HG02981 (cell line): ENCODE data around the gene HMCN2.

Experiments used
- ATAC-seq: cut with Tn5 transposase; IDR thresholded peaks from one replicate; pipeline ENCODE4 v1.9.1; 2021; ENCODE audit warnings: mild to moderate bottlenecking, moderate library complexity; ENCODE audit not compliant: unreplicated experiment

Gene HMCN2

DNA sequence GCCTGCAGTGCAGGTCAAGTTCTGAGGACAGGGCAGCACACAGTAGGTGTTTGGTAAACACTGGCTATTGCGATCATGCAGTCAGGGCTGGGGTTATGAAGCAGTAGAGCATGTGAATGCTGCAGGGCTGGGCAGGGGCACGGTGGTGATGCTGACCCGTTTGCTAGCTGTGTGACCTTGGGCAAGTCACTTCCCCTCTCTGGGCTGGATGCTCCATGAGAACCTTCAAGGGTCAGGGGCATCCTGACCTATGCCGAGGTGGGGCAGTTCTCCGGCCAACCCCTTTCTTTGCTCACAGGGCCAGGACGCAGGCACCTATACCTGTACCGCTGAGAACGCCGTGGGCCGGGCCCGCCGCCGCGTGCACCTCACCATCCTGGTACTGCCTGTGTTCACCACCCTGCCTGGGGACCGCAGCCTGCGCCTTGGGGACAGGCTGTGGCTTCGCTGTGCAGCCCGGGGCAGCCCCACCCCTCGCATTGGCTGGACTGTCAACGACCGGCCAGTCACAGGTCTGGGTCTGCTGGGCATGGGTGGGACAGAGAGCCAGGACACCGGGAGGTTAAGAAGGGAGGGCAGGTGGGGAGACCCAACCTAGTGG, 140.2 kb downstream of the HMCN2 start:
- no peak for ATAC-seq

DNA sequence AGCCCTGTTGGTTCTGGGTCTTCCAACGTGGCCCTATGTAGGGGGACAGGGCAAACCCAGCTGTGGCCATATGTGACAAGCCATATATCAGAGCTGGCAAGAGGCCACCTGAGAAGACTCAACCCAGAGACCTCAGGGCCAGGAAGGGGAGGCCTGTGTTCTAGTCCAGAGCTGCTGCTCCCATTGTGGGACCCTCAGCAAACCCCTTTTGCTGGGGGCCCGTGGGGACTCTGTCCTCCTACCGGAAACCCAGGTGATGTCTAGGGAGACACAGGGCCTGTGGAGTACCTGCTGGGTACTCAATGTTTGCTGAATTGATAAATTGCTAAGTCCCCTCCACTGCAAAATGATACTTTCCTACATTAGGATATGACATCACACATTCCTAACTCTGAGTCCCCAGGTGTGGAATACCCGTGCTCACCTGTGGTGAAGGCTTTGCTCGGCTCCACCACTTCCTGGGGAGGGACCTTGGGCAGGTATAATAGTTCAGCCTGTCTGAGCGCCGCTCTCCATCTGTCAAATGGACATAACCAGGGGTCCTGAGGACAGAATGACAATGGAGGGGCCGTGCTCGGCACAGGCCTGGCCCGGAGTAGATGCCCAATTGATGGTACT, 140.8 kb downstream of the HMCN2 start:
- no peak for ATAC-seq

DNA sequence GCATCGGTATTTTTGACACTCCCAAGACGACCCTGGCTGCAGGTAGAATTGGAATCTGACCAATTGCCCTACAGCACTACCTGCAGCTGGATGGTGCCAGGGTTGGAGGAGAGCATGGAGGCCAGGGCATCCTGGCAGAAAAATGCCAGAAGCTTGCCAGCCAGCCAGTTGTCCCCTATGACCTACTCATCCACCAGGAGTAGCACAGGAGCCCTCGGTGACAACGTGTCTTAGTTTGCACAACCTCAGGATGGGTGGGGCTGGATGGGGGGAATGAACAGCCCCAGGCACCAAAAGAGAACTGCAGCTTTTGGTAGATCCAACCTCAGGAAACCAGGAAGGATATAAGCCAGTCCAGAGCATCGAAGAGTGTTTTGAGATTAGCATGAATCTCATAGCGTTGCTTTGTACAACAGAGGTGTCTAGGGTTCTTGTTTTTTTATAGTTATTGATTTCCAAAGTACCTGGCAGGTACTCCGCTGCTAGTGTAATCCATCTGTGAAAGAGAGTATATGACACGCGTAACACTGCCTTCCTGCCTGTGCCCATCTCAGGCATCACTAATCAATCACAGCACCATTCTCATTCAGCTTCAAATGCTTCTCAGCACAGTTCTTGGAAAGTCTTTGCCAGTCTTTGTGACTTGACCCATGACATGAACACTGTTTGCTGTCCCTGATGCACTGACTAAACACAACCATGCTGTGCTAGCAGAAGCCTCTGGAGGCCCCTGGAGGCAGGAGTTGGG, 142.5 kb downstream of the HMCN2 start:
- no peak for ATAC-seq

DNA sequence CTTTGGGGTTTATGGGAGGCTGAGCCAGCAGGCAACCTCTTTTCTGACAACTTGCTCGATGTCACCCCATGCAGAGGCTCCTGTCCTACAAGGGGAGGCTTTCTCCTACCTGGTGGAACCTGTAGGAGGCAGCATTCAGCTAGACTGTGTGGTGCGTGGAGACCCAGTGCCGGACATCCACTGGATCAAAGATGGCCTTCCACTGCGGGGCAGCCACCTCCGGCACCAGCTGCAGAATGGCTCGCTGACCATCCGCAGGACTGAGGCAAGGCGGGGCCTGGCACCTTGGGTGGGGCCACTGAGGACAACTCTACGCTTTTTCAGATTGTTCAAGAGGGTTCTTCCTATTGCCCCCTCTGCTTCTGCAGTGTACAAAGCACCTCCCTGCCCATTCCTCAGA, 143.1 kb downstream of the HMCN2 start:
- ATAC-seq, result no peak

DNA sequence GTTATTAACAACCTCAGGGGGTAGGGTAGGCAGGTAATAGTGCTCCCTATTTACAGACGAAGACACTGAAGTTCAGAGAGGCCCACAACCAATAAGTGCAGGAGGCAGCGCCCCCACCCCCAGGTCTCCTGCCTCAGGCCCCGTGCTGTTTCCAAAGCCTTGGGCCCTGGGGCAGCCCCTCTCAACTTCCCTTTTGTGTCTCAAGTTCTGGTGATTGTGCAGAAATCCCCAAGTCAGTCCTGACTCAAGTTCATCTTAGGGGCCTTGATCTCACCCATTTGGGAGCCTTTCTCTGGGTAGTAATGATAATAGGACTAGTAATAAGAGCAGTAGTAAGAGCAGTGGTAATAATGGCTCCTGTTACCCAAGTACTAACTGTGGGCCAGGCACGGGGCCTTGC, 143.7 kb downstream of the HMCN2 start:
- no peak for ATAC-seq

DNA sequence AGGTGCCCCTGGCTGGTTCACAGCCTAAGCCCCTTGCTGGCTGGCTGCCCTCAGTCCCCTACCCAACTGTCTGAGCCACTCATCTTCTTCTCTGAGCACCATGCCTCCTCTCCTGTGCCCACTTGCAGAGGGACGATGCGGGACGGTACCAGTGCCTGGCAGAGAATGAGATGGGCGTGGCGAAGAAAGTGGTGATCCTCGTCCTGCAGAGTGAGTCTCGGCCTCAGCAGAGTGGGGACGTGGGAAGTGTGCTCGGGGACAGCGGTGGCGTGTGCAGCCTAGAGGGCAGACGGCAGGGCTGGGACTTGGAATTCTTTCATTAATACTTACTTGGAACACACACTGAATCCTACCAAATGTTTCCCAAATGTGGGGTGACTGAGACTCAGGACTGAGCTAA, 144.9 kb downstream of the HMCN2 start:
- ATAC-seq, result no peak

DNA sequence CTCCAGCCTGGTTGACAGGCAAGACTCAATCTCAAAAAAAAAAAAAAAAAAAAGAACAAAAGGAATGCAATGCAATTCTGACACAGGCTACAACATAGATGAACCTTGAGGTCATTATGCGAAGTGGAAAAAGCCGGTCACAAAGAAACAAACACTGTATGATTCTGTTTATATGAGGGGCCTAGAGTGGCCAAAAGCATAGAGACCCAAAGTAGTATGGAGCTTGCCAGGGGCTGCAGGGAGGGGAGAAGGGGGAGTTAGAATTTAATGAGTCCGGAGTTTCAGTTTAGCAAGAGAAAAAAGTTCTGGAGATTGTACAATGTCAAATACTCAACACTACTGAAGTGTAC, 146.0 kb downstream of the HMCN2 start:
- no peak for ATAC-seq

DNA sequence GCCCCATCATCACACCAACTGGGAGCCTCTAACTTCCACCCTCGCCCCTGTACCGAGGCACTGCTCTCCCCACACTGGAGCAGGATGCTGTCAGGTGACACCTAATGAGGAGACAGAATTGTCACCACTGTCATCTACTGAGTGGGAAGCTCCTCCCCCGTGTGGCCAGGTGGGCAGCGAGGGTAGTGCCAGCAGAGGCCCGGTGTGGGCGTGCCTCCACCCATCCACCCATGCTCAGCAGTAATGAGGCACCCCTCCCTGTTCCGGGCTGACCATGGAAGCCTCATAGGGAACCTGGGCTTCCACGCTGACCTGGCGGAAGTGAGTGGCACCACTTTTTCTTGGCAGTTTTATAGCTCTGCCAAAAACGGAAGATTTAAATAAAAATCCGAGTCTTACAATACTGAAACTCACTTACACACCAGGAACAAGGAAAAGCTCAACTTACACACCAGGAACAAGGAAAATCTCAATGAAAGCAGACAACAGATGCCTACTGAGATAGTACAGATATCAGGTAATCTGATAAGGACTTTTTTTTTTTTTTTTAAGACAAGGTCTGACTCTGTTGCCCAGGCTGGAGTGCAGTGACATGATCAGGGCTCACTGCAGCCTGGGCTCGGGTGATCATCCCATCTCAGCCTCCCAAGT, 148.6 kb downstream of the HMCN2 start:
- no peak for ATAC-seq

DNA sequence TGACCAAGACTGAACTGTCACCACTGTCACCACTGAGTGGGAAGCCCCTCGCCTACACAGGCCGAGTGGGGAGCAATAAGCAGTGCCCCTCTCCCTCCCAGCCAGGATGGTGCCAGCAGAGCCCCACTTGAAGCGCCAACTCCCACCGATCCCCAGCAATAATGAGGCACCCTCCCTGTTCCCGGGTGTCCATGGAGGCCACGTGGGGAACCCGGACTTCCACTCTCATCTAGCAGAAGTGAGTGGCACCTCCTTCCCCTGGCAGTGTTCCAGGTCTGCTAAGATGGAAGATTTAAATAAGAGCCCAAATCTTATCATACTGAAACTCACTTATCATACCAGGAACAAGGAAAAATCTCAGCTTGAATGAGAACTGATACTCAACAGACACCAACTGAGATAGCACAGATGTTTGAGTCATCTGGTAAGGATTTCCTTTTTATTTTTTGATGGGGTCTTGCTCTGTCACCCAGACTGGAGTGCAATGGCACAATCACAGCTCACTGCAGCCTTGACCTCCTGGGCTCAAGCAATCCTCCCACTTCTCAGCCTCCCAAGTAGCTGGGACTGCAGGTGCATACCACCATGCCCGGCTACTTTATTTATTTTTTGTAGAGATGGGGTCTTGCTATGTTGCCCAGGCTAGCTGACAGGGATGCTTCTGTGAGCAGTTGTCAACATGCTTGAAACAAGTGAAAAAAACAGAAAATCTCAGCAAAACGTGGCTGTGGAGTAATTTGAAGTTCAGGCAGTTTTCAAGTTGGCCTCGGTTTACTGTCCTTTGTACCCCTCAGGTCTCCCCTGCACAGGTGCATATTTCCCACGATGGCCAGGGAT, 149.6 kb downstream of the HMCN2 start:
- no peak for ATAC-seq

DNA sequence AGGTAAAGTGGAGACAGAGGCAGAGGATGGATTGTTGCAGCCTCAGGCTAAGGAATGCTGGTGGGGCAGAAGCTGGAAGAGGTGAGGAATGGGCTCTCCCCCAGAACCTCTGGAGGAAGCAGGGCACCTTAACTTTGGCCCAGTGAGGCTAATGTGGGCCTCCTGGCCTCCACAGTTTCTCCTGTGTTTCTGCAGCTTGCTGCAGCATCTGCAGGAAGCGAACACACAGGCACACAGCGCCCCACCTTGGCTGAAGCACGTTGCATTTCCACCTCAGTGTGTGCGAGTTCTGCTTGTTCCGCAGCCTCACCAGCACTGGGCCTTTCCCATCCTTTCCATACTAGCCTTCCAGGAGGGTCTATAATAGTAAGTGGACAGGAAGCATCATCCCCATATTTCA, 152.0 kb downstream of the HMCN2 start:
- ATAC-seq, result no peak

DNA sequence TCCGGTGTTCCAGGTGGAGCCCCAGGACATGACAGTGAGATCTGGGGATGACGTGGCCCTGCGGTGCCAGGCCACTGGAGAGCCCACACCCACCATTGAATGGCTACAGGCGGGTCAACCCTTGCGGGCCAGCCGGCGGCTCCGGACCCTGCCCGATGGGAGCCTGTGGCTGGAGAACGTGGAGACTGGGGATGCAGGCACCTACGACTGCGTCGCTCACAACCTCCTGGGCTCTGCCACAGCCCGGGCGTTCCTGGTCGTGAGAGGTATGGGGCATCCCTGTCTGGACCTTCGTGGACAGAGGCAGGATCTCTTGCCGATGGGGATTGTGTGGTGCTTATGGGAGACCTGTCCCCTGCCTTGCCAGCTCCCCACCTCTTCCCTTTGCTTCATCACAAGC, 153.2 kb downstream of the HMCN2 start:
- ATAC-seq, result no peak

DNA sequence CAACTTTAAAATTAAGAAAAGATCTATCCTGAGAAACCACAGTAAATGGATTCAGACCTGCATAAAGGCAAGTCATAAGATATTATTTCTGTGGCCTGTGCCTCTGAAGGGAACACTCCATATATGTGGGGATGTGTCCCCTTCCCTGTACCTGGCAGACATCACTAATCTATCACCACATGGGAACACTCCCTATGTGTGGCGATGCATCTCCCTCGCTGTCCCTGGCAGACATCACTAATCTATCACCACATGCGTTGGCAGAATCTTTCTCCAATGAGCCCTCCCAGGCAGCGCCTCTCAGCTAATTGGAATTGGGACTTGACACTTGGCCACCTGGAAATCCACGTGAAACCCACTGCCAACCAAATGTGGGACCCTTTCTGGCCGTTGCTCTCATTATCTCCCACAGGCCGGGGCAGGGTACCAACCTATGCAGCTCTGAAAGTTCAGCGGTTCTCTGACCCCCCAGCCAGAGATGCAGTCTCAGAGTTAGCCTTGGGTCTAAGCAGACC, 154.0 kb downstream of the HMCN2 start:
- ATAC-seq, result no peak

DNA sequence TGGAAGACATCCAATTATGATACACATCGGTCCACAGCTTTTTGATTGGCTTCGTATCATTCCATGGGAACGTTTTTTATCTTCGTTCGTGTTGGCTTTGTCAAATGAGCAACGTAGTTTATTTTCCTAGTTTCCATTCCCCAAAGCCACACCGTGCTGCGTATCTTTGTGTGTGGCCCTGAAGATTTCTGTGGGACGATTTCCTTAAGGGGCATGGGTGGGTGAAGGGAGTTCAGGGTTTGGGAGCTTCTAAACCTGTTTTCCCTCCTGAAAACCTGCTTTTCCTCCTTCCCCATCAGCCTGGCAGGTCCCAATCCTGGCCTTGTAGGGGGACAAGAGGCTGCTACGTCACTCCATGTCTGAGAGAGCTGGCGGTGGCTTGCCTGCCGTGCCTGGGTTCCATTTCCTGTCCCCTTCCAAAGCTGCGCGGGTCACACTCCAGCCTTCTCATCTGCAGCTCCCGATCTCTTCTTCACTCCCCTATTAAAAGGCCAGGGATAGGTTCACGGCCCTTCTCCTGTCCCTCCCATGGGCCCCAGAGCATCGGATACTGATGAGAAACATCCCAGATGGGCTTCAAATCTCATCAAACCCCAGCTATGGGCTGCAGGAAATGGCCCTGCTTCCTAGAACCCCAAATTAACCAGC, 155.7 kb downstream of the HMCN2 start:
- ATAC-seq, result no peak

DNA sequence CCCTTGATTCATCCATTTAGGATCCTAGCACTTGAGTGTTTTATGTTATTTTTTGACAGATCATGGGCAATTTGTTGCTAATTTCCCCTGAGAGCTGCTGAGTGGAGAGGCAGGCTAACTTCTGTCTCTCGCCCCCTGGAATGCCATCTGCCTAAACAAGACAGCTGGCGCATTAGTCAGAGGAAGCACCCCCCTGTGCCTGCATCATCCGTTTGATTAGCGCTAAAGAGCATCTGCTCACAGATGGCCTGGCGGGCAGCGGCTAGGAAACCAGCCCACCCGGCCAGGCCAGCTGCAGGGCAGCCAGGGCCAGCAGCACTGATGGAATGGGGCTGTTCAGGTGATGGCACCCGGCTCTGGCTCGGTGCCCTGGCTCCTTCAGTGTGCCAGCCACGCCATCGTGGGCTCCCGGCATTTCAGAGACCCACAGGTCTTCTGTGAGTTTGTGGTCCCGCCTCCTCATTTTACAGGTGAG, 156.3 kb downstream of the HMCN2 start:
- no peak for ATAC-seq

DNA sequence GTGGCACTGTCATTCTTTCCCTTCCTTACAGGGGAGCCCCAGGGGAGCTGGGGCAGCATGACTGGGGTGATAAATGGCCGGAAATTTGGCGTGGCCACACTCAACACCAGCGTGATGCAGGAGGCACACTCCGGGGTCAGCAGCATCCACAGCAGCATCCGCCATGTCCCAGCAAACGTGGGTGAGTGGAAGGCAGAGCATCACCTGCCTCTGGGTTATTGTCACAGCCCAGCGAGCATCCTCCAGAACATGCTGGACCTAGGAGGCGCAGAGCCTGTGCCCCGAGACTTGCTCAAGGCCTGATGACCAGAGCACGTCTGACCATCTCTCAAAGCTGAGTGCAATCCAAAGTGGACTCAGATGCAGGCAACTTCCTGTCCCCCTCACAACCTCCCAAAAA, 157.0 kb downstream of the HMCN2 start:
- ATAC-seq, result no peak

DNA sequence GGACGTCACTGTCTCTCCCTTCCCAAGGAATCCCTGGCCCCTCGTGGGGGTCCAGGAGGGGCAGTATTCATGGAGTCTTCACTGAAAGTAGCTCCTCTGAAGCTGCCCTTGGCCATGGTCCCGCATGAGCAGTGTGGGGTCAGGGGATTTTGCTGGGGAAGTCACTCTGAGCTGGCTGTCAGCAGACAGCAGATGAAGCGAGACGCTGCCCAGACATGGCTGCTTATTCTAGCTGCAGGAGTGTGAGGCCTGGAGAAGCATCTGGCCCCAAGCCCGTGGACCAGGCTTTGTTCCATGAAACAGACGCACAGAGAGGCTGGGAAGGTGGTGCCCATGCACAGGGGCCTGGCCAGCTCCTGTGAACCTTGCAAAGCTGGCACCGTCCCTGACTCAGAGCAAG, 157.7 kb downstream of the HMCN2 start:
- no peak for ATAC-seq

DNA sequence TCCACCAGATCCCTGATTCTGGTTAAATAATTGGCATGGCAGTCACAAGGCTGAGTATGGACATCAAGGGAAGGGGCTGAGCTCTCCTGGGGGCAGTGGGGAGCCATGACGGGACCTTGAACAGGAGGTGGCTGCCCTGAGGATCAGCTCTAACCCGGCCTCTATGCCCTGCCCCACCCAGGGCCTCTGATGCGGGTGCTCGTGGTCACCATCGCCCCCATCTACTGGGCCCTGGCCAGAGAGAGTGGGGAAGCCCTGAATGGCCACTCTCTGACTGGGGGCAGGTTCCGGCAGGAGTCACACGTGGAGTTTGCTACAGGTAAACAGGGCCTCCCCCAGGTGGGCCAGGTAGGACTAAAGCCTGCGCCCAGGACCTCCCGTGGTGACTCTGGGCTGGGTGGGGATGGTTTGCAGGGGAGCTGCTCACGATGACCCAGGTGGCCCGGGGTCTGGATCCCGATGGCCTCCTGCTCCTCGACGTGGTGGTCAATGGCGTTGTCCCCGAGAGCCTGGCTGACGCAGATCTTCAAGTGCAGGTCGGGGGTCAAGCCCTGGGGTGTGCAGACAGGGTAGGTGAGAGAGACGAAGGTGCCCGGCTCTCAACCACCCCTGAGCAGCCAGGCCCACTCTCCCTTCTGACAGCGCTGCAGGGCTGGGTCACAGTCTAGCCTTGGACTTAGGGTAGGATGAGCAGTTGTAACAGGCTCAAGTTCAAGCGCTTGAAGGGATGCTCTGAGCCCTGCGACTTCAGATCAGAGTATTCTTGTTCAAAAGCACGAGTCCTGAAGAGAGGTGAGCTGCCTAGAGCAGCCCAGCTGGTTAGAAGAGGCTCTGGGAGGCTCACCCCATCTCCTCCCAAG, 159.3 kb downstream of the HMCN2 start:
- ATAC-seq, result no peak

DNA sequence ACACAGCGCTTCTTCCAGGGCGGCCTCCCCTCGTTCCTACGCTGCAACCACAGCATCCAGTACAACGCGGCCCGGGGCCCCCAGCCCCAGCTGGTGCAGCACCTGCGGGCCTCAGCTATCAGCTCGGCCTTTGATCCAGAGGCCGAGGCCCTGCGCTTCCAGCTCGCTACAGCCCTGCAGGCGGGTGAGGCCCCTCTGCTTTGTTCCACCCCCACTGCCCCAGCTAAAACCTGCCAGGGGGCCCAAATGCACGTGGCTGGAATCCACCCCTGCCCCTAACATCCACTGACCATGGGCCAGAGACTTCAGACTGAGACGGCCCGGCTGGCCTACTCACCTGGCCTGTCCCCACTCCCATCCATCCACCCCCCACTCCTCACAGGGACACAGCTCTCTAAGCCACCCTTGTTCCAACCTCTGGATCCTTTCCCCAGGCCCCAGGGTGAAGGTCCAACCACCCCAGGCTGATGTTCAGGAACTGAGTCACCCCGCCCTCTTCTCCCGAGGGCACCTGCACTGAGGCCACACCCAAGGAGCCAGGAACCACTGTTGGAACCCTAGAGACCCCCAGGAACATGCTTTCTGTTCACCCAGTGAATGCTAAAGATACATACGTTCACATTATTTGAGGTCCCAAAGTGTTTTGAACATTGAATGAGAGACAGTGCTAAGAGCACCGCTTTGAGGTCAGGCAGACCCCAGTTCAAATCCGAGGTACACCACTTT, 160.3 kb downstream of the HMCN2 start:
- ATAC-seq, result no peak

DNA sequence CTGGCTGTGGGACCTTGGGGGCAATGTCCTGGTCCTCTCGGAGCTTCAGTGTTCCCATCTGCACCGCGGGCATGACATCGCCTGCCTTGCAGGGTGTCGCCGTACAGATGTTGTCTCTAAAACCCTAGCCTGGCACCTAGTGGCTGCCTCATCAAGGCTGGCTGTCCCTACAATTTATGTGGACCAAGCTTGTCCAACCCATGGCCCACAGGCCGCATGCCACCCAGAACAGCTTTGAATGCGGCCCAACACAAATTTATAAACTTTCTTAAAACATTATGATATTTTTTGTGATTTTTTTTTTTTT, 160.9 kb downstream of the HMCN2 start:
- no peak for ATAC-seq
